ENCODE measurements around the gene TAS2R8. TPM values are rescaled to one million over a fixed set of nuclear protein-coding genes. Genes with fewer than 3 reads are reported as not detected.

TAS2R8 gene
- total RNA-seq, 1 experiment from 2014 or later, result not detected

- Mint-ChIP-seq H3K4me1 (no peaks in the 10 kb centered on the region), H3K27ac (no peak overlapping the region), H3K9me3 (no peaks in the 10 kb centered on the region), H3K36me3 (no peaks in the 10 kb centered on the region), H3K4me3 (no peak overlapping the region), H3K27me3 (ENCODE audit: low read depth) (peaks cover 6% of the 10 kb centered on the region)
- DNase-seq (ENCODE audit: low spot score), result no peak
- ChIA-PET CTCF (interaction anchor here (0.6 to 3.4 kb wide), 24 partner anchors 8 to 1262 kb away, joined by 3 to 66 read pairs (median 4); partner anchors contain the start of gene SMIM10L1), POLR2A (interaction anchor here (1.1 kb wide), 1 partner anchor 198 kb away, joined by 3 read pairs; no protein-coding TSS in a partner anchor)
- ATAC-seq, result no peak
- TF ChIP-seq FOXP4 (CRISPR knock-in tag; IDR thresholded peaks at IDR 0.05) (no peak), CTCF (IDR thresholded peaks at IDR 0.05) (peak; percentile 37)
Measured at GRCh38 chr12:10771132-10771733, 35.9 kb downstream of the TAS2R8 start.

GRCh38 chr12:10759657-10760056 lies 47.4 kb downstream of the TAS2R8 start:
- Mint-ChIP-seq H3K4me3 (no peak overlapping the region), H3K27ac (no peak overlapping the region), H3K9me3 (peaks cover 21% of the 10 kb centered on the region), H3K4me1 (no peaks in the 10 kb centered on the region), H3K36me3 (peaks cover 15% of the 10 kb centered on the region), H3K27me3 (ENCODE audit: low read depth) (peaks cover 15% of the 10 kb centered on the region; the same call in 1 of the 2 replicates)
- CTCF ChIA-PET, result interaction anchor here (1.9 kb wide), 1 partner anchor 9 kb away, joined by 4 read pairs; no protein-coding TSS in a partner anchor
- no peak for ATAC-seq
- no peak for DNase-seq (ENCODE audit: low spot score)
- TF ChIP-seq GABPB1 (CRISPR knock-in tag; IDR thresholded peaks at IDR 0.05), result no peak
- TF ChIP-seq ZNF121 (CRISPR knock-in tag; IDR thresholded peaks at IDR 0.05), result no peak
- TF ChIP-seq MLX (CRISPR knock-in tag; IDR thresholded peaks at IDR 0.05), result no peak
- TF ChIP-seq ETV6 (CRISPR knock-in tag; IDR thresholded peaks at IDR 0.05), result no peak
- TF ChIP-seq JUN (CRISPR knock-in tag; IDR thresholded peaks at IDR 0.05), result no peak
- TF ChIP-seq STAT6 (CRISPR knock-in tag; conservative IDR thresholded peaks at IDR 0.05; ENCODE audit: low read depth), result no peak
- POLR2A ChIA-PET, result no interaction called here

- H3K27me3 Mint-ChIP-seq (ENCODE audit: low read depth), result peaks cover 11% of the 10 kb centered on the region
- H3K9me3 Mint-ChIP-seq, result peaks cover 25% of the 10 kb centered on the region
- POLR2A ChIA-PET, result no interaction called here
- H3K4me1 Mint-ChIP-seq, result no peaks in the 10 kb centered on the region
- H3K36me3 Mint-ChIP-seq, result peaks cover 17% of the 10 kb centered on the region
- DNase-seq (ENCODE audit: low spot score) (no peak), ATAC-seq (no peak)
- CTCF ChIA-PET, result no interaction called here
- H3K4me3 Mint-ChIP-seq, result no peak overlapping the region
- no peak overlapping the region for H3K27ac Mint-ChIP-seq
- TF ChIP-seq GTF2I (CRISPR knock-in tag; conservative IDR thresholded peaks at IDR 0.05) (no peak), ERG (CRISPR knock-in tag; IDR thresholded peaks at IDR 0.05) (no peak), RORB (CRISPR knock-in tag; IDR thresholded peaks at IDR 0.05) (no peak), ELF4 (CRISPR knock-in tag; IDR thresholded peaks at IDR 0.05; ENCODE audit: low read depth) (no peak), ZNF425 (CRISPR knock-in tag; conservative IDR thresholded peaks at IDR 0.05) (no peak), OVOL2 (CRISPR knock-in tag; IDR thresholded peaks at IDR 0.05; ENCODE audit: borderline replicate concordance) (no peak), ATF2 (CRISPR knock-in tag; IDR thresholded peaks at IDR 0.05; ENCODE audit: borderline replicate concordance, low read depth) (no peak), ZMAT4 (CRISPR knock-in tag; IDR thresholded peaks at IDR 0.05) (no peak), E2F1 (CRISPR knock-in tag; IDR thresholded peaks at IDR 0.05) (no peak)
Measured at GRCh38 chr12:10756194-10756593, 50.9 kb downstream of the TAS2R8 start.
